ENCODE measurements around the gene TCERG1.
"Not testable (repeated sequence)": the region's sequence is repeated elsewhere in the genome, so short reads cannot be mapped to it uniquely, and the experiment has no call there.

TCERG1 gene

DNA sequence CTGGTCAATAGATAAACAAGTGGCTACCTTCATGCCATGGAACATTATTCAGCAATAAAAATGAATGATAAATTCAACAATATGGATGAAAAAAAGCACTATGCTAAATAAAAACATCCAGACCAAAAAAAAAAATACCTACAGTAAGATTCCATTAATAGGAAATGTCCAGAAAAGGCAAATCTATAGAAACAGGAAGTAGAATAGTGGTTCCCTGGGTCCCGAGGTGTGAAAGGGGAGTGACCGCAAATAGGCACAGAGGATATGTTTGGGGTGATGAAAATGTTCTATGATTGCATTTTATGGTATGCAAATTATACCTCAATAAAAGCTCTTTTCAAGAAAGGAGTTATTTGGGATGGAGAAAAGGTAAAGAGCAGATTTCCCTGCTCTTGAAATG, 72.4 kb downstream of the TCERG1 start:
- DNase-seq (ENCODE audit: low read depth in 3 of 3, low spot score in 1 of 3): no peak

DNA sequence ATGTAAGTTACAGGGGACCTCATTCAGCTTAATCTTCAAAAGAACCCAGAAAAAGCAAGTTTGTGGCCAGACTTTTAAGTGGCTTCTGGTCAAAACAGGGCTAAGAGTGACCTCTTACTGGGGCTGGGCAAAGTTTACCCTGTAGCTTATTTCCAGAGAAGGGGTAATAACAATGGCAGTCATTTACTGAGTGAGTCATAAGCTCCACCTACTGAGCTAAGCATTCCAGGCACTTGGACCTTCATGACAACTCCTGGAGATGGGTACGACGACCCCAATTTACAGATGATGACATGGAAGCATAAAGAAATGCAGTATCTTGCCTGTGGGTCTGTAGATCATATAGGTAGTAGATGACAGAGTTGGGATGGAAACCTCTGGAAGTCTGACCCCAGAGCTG, 73.6 kb downstream of the TCERG1 start:
- DNase-seq (ENCODE audit: low read depth in 3 of 3, low spot score in 1 of 3): no peak

DNA sequence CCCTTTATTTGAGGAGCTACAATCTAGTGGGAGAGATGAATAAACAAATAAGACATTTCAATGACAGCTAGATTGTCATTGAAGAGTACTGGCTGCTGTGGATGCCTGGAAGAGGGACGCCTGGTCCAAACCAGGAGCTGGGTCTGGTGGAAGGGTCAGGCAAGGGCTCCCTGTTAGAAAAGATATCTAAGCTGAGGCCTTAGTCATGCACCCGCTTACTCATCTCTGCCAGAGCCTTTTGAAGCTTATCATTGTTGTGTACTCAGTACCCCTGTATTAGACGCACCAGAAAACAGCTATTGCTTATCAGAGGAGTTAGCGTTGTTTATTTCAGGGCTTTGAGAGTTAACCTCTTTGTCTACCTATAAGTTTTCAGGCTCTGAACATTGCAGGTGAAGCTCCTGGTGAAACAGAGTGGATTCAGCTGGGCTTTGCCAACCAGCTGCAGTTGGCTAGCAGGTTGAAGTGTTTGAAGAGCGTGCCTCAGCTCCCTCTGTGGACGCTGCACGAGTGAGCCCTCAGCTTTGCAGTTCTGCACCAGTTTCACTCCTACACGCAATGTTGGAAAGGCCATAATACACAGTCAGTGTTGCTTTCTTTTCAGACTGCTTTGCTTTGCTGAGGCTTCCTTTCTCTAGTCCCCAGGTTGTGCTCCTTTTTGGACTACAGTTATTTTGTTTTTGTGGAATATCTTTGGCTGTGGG, 74.4 kb downstream of the TCERG1 start:
- no peak for DNase-seq (ENCODE audit: low read depth in 3 of 3, low spot score in 1 of 3)

DNA sequence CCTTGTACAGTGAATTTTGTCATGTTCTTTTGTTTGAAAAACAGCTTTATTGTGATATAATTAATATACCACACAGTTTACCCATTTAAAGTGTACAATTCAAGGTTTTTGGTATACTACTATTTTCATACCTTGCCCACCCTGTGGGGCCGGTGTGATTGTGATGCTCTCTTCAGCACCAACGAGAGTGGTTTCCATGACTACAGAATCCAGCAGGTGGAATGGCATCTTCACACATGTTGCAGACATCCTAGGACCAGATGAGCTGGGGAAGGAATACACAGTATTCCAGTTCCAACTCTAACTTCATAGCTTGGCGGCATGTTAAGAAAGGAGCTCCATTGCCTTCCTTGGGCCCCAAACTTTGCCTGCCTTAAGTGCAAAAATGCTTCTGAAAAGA, 76.6 kb downstream of the TCERG1 start:
- no peak for DNase-seq (ENCODE audit: low read depth in 3 of 3, low spot score in 1 of 3)

DNA sequence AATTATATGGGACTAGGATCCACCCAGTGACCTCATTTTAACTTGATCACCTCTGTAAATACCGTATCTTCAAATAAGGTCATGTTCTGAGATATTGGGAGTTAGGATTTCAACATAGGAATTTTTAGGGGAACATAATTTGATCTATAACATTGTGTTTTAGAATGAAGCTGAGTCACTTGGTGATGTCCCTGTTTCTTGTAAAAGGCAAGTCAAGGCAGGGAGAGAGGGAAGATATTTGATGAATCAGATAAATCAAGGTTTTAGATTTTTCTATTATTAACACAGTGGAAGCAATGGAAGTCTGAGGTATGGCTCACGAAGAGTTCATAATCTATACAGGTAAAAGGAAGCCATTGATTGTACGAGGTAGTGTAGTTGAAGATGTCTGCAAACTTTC, 80.7 kb downstream of the TCERG1 start:
- no peak for DNase-seq (ENCODE audit: low read depth in 3 of 3, low spot score in 1 of 3)

DNA sequence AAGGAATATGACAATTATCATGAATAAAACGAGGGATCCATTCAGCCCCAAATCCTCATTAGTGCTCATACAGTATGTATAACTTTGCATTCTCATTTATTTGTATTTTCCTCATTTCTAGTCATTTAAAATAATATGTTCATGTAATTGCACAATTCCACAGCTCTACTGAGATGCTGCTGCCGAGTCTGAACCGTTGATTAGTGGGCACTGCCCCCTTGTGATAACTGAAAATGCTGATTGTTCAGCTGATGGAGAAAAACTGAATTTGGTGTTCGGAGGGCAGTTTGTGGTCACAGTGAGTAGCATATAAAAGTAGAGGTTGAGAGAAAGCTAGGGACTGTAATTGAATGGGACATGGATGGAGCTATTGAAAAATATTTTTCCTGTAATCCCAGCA, 81.1 kb downstream of the TCERG1 start:
- DNase-seq (ENCODE audit: low read depth in 3 of 3, low spot score in 1 of 3): no peak

DNA sequence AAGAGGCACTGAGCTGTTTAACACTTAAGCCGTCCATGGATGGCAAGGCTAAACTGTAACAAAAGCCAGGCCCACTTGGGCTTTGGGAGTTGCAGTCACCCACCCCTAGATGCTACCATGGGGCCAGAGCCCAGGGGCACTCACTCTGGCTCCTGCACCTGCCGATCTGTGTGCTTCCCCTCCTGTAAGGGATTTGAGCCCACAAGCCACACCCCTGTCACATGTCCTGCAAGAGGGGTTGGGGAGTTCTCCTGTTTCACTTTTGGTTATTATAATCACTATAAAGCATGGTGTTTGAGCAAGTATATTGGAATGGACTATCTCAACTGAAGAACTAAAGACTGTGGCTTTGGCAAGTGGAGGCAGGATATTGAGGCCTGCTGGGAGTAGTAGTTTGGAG, 82.9 kb downstream of the TCERG1 start:
- no peak for DNase-seq (ENCODE audit: low read depth in 3 of 3, low spot score in 1 of 3)

DNA sequence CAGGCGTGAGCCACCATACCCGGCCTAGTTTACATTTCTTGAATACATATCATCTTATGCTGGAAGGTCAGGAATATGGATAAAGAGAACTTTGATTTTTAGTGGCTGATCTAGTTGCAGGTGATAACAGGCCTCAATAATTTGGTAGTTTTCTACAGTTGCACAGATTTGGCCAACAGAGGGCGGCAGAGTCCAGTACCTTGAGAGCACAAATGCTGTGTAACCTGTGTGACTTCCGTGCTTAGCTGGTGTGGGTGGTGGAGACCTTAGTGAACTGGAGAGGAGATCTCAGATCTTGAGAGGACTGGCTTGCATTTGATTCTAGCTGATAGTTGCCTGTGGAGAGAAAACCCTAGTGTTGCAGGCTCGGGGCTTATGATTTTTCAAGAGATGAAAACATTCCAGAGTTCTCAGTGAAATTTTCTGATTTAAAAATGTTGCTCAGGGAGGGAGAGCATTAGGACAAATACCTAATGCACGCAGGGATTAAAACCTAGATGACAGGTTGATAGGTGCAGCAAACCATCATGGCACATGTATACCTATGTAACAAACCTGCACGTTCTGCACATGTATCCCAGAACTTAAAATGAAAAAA, 86.2 kb downstream of the TCERG1 start:
- peak; percentile 33 to 56 (median 39) for DNase-seq (ENCODE audit: low read depth in 3 of 3, low spot score in 1 of 3)

DNA sequence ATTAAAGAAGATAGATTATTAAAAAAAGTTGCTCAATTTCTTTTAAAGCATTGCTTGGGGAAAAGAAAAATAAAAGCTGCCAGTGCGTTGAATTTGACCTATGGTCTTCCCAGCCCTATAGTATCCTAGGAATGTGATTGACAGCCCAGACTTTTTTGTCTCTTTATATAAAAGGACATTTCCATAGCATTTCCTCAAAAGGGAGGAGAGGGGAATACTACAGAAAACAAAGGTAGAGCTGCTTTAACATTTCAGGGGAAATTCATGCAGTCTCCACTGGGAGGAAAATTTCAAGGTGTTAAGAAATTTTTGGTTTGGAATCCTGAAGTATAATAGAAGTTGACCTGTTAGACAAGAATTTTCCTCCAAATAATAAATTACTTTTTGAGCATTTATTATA, 86.7 kb downstream of the TCERG1 start:
- no peak for DNase-seq (ENCODE audit: low read depth in 3 of 3, low spot score in 1 of 3)

DNA sequence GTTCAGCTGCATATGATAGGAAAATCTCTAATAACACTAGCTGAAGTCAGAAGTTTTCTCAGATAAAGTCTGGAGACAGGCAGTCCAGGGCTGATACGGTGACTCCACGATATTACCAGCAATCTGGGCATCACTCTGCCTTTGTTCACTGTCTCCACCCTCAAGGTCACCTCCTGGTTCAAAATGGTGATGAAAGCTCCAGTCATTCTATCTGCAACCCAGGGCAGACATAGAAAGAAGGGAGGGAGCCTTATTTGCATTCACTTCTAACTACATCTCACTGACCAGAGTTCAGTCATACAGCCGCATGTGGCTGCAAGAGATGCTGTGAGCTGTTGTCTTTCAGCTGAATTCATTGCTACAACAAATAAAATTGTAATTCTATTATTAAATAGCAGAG, 91.3 kb downstream of the TCERG1 start:
- no peak for DNase-seq (ENCODE audit: low read depth in 3 of 3, low spot score in 1 of 3)

DNA sequence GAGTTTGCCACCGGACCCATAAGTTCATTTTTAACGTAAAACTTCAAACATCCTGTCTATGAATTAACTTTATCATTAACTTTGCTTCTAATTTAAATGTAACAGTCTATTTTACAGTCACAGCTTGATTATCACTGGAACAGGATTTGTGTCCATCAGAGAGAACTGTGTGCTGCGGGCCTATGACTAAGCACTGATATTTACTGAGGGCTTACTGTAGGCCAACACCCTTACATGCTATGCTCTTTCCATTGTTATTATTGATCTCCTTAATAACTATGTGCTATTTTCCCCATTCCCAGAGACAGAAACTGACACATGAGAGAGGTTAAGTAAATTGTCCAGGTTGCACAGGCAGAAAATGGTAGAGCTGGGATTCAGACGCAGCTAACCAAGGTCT, 92.8 kb downstream of the TCERG1 start:
- DNase-seq (ENCODE audit: low read depth in 3 of 3, low spot score in 1 of 3): no peak

DNA sequence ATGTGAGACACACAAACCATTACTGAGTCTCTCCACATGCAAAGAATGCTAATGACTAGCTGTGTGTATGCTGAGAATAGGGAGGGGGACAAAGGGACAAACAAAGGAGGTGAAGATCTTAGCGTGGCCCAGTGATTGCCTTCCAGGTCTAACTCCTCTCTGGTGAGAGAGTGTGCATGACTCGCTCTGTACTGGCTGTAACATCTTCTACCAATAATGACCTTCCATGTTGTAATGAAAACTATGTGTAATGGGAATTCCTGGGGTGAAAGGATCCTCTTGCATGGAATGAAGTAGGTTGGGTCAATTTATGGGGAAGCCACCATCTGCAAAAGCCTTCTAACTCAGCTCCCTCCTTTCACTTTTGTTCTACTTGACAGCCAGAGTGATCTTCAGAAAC, 93.3 kb downstream of the TCERG1 start:
- DNase-seq (ENCODE audit: low read depth in 3 of 3, low spot score in 1 of 3): no peak

DNA sequence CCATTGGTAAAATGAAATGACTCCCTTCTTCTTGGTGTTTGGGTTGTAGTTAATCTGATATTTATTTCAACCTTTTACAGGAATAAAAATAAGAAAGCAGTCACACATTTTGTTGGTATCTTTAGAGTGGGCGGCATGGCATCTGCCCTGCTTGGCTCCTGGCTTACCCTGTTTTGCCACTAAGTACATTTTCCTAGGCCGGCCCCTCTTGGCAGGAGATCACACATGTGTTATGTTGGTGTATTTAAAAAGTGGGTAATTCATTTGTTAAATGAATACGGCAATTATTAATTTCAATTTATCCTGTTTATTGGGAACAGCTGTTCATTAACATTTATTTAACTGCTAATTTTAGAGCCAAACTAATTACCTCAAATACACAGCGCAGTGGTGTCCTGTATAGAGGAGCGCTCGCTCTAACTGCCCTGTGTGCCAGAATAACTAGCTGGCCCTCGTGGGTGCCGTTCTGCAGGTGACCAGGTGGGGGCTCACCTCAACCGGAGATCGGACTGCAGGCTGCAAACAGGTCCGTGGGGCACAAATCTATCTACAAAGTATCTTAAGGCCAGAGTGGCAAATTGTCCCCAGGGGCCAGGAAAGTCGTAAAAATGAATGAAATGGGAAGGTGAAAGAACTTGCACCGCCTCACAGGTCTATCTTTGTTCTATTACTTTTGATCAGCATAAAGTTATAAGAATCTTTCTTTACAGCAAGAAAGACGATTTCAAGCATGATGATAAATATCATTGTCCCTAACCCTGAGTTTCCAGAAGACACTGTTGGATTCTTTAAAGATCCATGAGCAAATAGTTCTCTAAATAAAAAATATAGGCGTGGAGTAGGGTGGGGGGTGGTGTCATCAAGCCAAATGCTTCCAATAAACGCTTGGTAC, 95.1 kb downstream of the TCERG1 start:
- peak; percentile 12 to 51 (median 42) for DNase-seq (ENCODE audit: low read depth in 3 of 3, low spot score in 1 of 3)

DNA sequence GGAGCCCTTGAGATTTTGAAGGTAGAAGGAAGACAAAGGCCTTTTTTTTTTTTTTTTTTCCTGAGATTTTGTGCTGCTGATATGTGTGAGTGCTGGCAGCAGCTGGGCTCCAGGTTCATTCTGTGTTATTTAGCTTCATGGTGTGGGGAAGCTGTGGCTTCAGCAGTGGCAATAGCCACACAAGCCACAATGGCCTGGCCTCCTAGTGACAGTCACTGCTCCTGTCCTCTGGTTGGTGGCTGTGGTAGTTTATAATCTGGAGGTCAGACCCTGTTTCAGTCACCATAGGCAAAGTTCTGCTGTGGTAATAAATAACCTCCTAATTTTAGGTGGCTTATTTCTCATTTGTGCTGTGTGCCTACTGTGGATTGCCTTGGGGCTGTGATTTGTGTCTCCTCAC, 97.1 kb downstream of the TCERG1 start:
- DNase-seq (ENCODE audit: low read depth in 3 of 3, low spot score in 1 of 3): no peak

DNA sequence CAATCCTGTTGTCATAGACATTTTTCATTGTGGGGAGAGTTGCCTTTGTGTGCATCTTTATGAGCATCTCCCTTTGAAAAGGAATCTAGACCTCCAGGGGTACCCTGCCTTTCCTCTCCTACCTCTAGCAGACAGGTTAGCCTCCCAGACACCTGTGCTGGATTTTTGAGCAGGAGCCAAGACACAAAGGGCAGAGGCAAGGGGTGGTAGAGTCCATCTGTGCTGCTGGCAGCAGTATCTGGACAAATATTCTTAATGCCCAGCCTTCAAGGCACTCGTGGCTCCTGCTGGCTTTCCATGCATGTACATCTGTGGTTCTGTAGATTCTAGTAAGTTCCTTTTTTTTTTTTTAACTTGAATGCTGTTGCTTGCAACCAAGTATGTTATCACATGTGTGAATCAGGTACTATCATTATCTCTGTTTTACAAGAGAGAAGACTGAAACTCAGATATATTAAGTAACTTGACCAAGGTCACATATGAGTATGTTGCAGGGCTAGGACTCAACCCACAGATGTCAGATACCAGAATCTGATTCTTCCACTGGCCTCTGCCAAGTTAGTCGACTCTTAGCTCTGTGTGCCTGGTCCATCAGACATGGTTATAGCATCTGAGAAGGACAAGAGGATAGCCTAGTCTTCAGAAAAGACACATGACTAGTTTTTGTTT, 101.8 kb downstream of the TCERG1 start:
- no peak for DNase-seq (ENCODE audit: low read depth in 3 of 3, low spot score in 1 of 3)

DNA sequence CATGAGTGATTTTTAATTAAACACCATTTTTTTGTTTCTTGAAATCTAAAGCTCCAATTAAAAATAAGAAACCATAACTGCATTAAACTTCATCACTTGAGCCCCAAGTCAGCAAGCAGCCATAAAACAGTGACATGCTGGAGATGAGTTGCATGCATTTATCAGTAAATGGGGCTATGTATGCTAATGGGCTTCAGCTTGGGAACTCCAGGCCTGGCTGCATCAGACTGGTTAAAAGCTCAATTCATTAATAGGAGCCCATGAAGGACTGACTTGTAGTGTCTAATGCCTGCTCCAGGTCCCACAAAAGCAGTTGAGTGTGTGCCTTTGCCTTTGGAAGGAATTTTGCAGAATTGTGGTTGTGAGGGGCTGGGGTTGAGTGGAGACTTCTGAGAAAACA, 102.5 kb downstream of the TCERG1 start:
- no peak for DNase-seq (ENCODE audit: low read depth in 3 of 3, low spot score in 1 of 3)

DNA sequence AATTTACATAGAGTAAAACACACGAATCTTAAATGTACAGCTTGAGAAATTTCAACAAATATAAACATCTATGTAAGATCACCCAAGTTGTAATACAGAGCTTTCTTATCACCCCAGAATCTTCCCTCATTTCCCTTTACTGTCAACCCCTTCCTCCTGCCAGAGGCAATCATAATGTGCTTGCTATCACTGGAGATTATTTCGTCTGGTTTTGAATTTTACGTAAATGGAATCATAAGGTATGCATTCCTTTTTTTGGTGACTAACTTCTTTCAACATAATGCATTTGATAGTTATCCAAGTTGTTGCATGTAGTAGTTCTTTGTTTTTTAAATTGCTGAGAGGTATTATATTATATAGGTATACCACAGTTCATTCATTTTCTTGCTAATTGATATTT, 106.3 kb downstream of the TCERG1 start:
- no peak for DNase-seq (ENCODE audit: low read depth in 3 of 3, low spot score in 1 of 3)

DNA sequence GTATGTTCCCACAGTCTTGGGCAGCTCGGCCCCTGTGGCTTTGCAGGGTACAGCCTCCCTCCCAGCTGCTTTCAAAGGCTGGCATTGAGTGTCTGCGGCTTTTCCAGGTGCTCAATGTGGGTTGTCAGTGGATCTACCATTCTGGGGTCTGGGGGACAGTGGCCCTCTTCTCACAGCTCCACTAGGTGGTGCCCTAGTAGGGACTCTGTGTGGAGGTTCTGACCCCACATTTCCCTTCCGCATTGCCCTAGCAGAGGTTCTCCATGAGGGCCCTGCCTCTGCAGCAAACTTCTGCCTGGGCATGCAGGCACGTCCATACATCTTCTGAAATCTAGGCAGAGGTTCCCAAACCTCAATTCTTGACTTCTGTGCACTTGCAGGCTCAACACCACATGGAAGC, 109.8 kb downstream of the TCERG1 start:
- not testable (repeated sequence) for DNase-seq (ENCODE audit: low read depth in 3 of 3, low spot score in 1 of 3)

DNA sequence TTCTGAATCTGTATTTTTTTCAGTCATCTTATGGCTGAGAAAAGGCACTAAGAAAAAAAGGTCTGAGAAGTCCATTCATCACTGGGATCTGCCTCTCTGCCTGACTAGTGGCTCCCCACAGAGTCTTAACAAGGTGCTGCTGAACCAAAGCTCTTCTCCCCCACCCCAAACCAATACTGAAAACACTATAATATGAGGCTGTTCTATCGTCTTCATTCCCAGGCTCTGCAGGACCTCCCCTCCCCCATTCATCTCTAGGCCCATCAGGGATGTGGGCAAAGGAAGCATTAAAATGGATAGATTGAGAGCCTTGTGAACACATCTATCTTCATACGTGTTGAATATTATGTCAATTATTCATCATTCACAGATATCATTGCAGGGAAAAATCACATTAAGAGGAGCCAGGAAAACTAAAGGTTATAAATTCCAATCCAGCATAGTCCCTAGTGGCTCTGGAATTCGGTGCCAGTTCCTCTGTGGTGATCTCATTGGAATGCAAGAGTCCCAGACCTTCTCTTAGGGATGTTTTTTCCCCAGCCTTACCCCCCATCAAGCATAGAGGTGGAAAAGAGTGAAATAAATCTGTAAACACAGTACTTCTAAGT, 113.2 kb downstream of the TCERG1 start:
- no peak for DNase-seq (ENCODE audit: low read depth in 3 of 3, low spot score in 1 of 3)

All from stimulated activated CD4-positive, alpha-beta T cell treated with anti-CD3 and anti-CD28 coated beads, TNF-alpha, amount 100 ng/mL, for 1 hour (primary cell).